Transverse colon (tissue), 4 donors: ENCODE results near the gene TUBB1. TPM values are rescaled to one million over a fixed set of nuclear protein-coding genes. Genes with fewer than 3 reads are reported as not detected.
A peak's percentile ranks its signal among the peaks of the same experiment; 100 is the strongest.

Source experiments
- DNase-seq: peaks from one replicate; pipeline ENCODE4 v3.0.0-alpha.2; 2019
- H3K27ac ChIP-seq, 4 donors: fragments of 200-600 bp; sonication (generic); 2 replicates each; pipeline ENCODE4 v1.5.1; 2016 to 2018; ENCODE audit warnings: inconsistent platforms in 4 of 4
- H3K27me3 ChIP-seq: fragments of 200-600 bp; sonication (generic); 2 replicates; pipeline ENCODE4 v1.5.1; 2017; ENCODE audit warnings: inconsistent platforms
- H3K36me3 ChIP-seq, 4 donors: fragments of 200-600 bp; sonication (generic); 2 replicates each; pipeline ENCODE4 v1.5.1; 2017 to 2019; ENCODE audit warnings: inconsistent platforms in 4 of 4
- H3K4me1 ChIP-seq, 4 donors: fragments of 200-600 bp; sonication (generic); 2 replicates each; pipeline ENCODE4 v1.5.1; 2017 to 2020; ENCODE audit warnings: inconsistent platforms in 4 of 4
- H3K4me3 ChIP-seq, 4 donors: fragments of 200-600 bp; sonication (generic); 1 replicate in 1 of 4; 2 replicates in 3 of 4; pipeline versions ENCODE4 v1.5.1 to v1.6.1; 2017 to 2019; ENCODE audit warnings: inconsistent platforms in 4 of 4
- H3K9me3 ChIP-seq, 2 donors: fragments of 200-600 bp; sonication (generic); 2 replicates each; pipeline ENCODE4 v1.5.1; 2017 to 2019; ENCODE audit warnings: inconsistent platforms in 2 of 2
- CTCF ChIP-seq, 5 experiments: fragments of 200-600 bp in 3 of 5; fragments of 450-650 bp in 2 of 5; sonication (generic) in 3 of 5; IDR thresholded peaks; 1 replicate in 2 of 5; 2 replicates in 3 of 5; pipeline ENCODE4 v1.5.1; 2016 to 2017; ENCODE audit warnings: antibody characterized with exemption in 5 of 5, inconsistent platforms in 3 of 5, mild to moderate bottlenecking in 2 of 5, moderate library complexity in 1 of 5
- EP300 ChIP-seq: sonication (generic); formaldehyde crosslinking; IDR thresholded peaks from one replicate; pipeline ENCODE4 v1.6.1; 2017; ENCODE audit warnings: antibody characterized with exemption, low read depth
- POLR2A ChIP-seq: fragments of 450-650 bp; IDR thresholded peaks from one replicate; pipeline ENCODE4 v1.6.1; 2016; ENCODE audit warnings: antibody characterized with exemption, mild to moderate bottlenecking, moderate library complexity
- POLR2AphosphoS5 ChIP-seq, 3 donors: sonication (generic); formaldehyde crosslinking; IDR thresholded peaks; one replicate each; pipeline ENCODE4 v1.6.1; 2016; ENCODE audit warnings: antibody characterized with exemption in 3 of 3
- WGBS, 2 donors: methylation state at CpG; one replicate each; pipeline ENCODE4 v1.1.5; 2018; ENCODE audit warnings: low coverage in 1 of 2; 5-methylcytosine and 5-hydroxymethylcytosine counted together
- in situ Hi-C, 4 donors: fragments of 200-750 bp; cut with MboI; loops; one replicate each; pipeline versions ENCODE4 v1.15.0 to v1.15.1; 2017; ENCODE audit warnings: low sequenced_read_pairs in 3 of 4, low pct_ligation_motif_present in 1 of 4, low pct_unique_long_range_greater_than_20kb in 1 of 4
- intact Hi-C: fragments of 100-400 bp; cut with DNase I; formaldehyde crosslinking; loops from one replicate; pipeline ENCODE4 v1.15.1; 2023; ENCODE audit warnings: low total_unique reads
- total RNA-seq, 4 donors: library from RNA; depleted of rRNA; stranded (reverse); fragments of >200 nt; gene quantifications; one replicate each; pipeline ENCODE4 v1.1.0, GENCODE V29; 2016

The TUBB1 gene
- total RNA-seq, 4 donors from 2014 or later, result not detected

- in situ Hi-C loops, result loop anchor here in 1 of 4 donors (25.0 kb wide), 1 partner anchor 385 kb away; the partner anchor contains the start of gene STX16
- no peak for TF ChIP-seq POLR2A
- TF ChIP-seq POLR2AphosphoS5 (IDR thresholded peaks at IDR 0.05), result no peak
- TF ChIP-seq CTCF (IDR thresholded peaks at IDR 0.05), result no peak
- TF ChIP-seq EP300, result no peak
- peaks cover 6 to 32% (median 17%) of the 10 kb centered on the region in 4 donors for H3K4me1 ChIP-seq
- no peak overlapping the region for H3K4me3 ChIP-seq
- H3K27ac ChIP-seq, result peak overlapping the region in 3 of 4 donors; percentile 67 to 73 (median 70)
- intact Hi-C loops, result no loop called here
- 92 to 93% methylated on average over 1 to 3 of the region's 3 CpGs for WGBS, 2 donors
- no peaks in the 10 kb centered on the region for H3K9me3 ChIP-seq
- H3K36me3 ChIP-seq, result no peaks in the 10 kb centered on the region
- no peak for DNase-seq
- H3K27me3 ChIP-seq, result no peaks in the 10 kb centered on the region
Observed at GRCh38 chr20:59046862-59047261, 27.6 kb downstream of the TUBB1 start.

GRCh38 chr20:59047938-59048680 lies 28.9 kb downstream of the TUBB1 start:
- Histone ChIP-seq H3K9me3 (no peaks in the 10 kb centered on the region), H3K27ac (peak overlapping the region; percentile 67 to 77 (median 72)), H3K27me3 (no peaks in the 10 kb centered on the region), H3K36me3 (no peaks in the 10 kb centered on the region), H3K4me3 (no peak overlapping the region), H3K4me1 (peaks cover 5 to 30% (median 14%) of the 10 kb centered on the region in 4 donors)
- intact Hi-C loops (no loop called here), in situ Hi-C loops (loop anchor here in 1 of 4 donors (25.0 kb wide), 1 partner anchor 386 kb away; the partner anchor contains the start of gene STX16)
- WGBS, 2 donors, result 38 to 46% methylated on average over 4 to 5 of the region's 5 CpGs
- TF ChIP-seq POLR2A (peak; percentile 48), CTCF (IDR thresholded peaks at IDR 0.05) (no peak), POLR2AphosphoS5 (IDR thresholded peaks at IDR 0.05) (peak; percentile 39 to 87 (median 81)), EP300 (peak; percentile 74)
- peak; percentile 63 for DNase-seq

- no peak for DNase-seq
- in situ Hi-C loops, result loop anchor here in 1 of 4 donors (25.0 kb wide), 1 partner anchor 386 kb away; the partner anchor contains the start of gene STX16
- peak overlapping the region; percentile 67 to 77 (median 72) for H3K27ac ChIP-seq
- no peak for TF ChIP-seq POLR2A
- TF ChIP-seq POLR2AphosphoS5 (IDR thresholded peaks at IDR 0.05), result no peak
- no peak for TF ChIP-seq CTCF (IDR thresholded peaks at IDR 0.05)
- TF ChIP-seq EP300, result no peak
- peaks cover 0 to 26% (median 10%) of the 10 kb centered on the region in 4 donors for H3K4me1 ChIP-seq
- H3K36me3 ChIP-seq, result no peaks in the 10 kb centered on the region
- WGBS, 2 donors, result 76 to 80% methylated on average over 2 of the region's 2 CpGs
- no peak overlapping the region for H3K4me3 ChIP-seq
- H3K9me3 ChIP-seq, result no peaks in the 10 kb centered on the region
- H3K27me3 ChIP-seq, result no peaks in the 10 kb centered on the region
- intact Hi-C loops, result no loop called here
Observed at GRCh38 chr20:59048681-59049030, 29.4 kb downstream of the TUBB1 start.

- intact Hi-C loops, result no loop called here
- WGBS, 2 donors, result 64 to 82% methylated on average over 1 of the region's 1 CpG
- peaks cover 0 to 26% (median 9%) of the 10 kb centered on the region in 4 donors for H3K4me1 ChIP-seq
- in situ Hi-C loops, result no loop called here
- no peak for DNase-seq
- H3K9me3 ChIP-seq, result no peaks in the 10 kb centered on the region
- no peaks in the 10 kb centered on the region for H3K27me3 ChIP-seq
- H3K4me3 ChIP-seq, result no peak overlapping the region
- H3K27ac ChIP-seq, result no peak overlapping the region
- no peak for TF ChIP-seq CTCF (IDR thresholded peaks at IDR 0.05)
- TF ChIP-seq EP300, result no peak
- no peak for TF ChIP-seq POLR2AphosphoS5 (IDR thresholded peaks at IDR 0.05)
- TF ChIP-seq POLR2A, result no peak
- H3K36me3 ChIP-seq, result no peaks in the 10 kb centered on the region
Observed at GRCh38 chr20:59050437-59050836, 31.2 kb downstream of the TUBB1 start.
